NCI-H526 (cell line): ENCODE data around the gene EBNA1BP2.
A peak's percentile ranks its signal among the peaks of the same experiment; 100 is the strongest.

Experiments
- DNase-seq, 2 experiments: peaks; one replicate each; lab custom pipeline; 2025; lab: John Stamatoyannopoulos, UW

The EBNA1BP2 gene

DNA sequence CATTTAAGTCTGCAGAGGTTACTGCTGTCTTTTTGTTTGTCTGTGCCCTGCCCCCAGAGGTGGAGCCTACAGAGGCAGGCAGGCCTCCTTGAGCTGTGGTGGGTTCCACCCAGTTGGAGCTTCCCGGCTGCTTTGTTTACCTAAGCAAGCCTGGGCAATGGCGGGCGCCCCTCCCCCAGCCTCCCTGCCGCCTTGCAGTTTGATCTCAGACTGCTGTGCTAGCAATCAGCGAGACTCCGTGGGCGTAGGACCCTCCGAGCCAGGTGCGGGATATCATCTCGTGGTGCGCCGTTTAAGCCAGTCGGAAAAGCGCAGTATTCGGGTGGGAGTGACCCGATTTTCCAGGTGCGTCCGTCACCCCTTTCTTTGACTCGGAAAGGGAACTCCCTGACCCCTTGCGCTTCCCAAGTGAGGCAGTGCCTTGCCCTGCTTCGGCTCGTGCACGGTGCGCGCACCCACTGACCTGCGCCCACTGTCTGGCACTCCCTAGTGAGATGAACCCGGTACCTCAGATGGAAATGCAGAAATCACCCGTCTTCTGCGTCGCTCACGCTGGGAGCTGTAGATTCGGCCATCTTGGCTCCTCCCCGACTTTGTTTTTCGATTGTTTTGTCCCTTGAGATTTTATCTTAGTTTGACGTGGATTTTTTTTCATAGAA lies 52.0 kb downstream of the EBNA1BP2 start:
- DNase-seq: peak; percentile 72 to 78
